Astrocyte (in vitro differentiated cells and primary cell): ENCODE results near the gene DMTF1.

Source experiments
- EZH2 ChIP-seq: IDR thresholded peaks from 2 replicates; pipeline ENCODE4 v1.6.1; 2012; ENCODE audit warnings: mild to moderate bottlenecking, low read length, inconsistent platforms; ENCODE audit not compliant: insufficient read depth
- TF ChIP-seq, protein P1 (sequence below): IDR thresholded peaks from 2 replicates; pipeline ENCODE4 v1.5.1; 2011; ENCODE audit warnings: low read depth, mild to moderate bottlenecking, inconsistent platforms, low read length, moderate library complexity; ENCODE audit not compliant: insufficient read depth

DNA sequence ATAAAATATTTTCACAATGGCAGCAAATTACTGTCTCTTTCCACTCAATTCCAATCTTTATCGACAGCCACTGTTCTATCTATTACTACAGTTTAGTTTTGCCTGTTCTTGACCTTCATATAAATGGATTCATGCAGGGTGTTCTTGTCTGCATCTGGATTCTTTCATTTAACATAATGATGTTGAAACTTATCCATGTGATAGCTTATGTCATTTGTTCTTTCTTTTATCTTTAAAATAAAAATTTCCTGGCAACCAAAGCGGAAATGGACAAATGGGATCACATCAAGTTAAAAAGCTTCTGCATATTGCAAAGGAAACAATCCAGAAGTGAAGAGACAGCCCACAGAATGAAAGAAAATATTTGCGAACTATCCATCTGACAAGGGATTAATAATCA is 20.5 kb upstream of the DMTF1 start:
- TF ChIP-seq, protein P1, sequence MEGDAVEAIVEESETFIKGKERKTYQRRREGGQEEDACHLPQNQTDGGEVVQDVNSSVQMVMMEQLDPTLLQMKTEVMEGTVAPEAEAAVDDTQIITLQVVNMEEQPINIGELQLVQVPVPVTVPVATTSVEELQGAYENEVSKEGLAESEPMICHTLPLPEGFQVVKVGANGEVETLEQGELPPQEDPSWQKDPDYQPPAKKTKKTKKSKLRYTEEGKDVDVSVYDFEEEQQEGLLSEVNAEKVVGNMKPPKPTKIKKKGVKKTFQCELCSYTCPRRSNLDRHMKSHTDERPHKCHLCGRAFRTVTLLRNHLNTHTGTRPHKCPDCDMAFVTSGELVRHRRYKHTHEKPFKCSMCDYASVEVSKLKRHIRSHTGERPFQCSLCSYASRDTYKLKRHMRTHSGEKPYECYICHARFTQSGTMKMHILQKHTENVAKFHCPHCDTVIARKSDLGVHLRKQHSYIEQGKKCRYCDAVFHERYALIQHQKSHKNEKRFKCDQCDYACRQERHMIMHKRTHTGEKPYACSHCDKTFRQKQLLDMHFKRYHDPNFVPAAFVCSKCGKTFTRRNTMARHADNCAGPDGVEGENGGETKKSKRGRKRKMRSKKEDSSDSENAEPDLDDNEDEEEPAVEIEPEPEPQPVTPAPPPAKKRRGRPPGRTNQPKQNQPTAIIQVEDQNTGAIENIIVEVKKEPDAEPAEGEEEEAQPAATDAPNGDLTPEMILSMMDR, result no peak
- no peak for TF ChIP-seq EZH2
